IMR-90 (cell line): ENCODE results near the gene IL31RA. TPM values are rescaled to one million over a fixed set of nuclear protein-coding genes. Genes with fewer than 3 reads are reported as not detected.

ENCODE experiments used
- ATAC-seq: fragments of 200-7000 bp; cut with Tn5 transposase; 2 replicates; pipeline ENCODE4 v1.9.1; 2020; ENCODE audit warnings: low read depth, mild to moderate bottlenecking, moderate library complexity
- BruUV-seq: library from RNA; stranded (reverse); fragments of 400-500 nt; replicated peaks from 2 replicates; lab custom pipeline; 2021; lab: Mats Ljungman, UMichigan
- CTCF ChIA-PET: fragments of 300-600 bp; formaldehyde crosslinking; extraction: SDS; loops from one replicate; lab custom pipeline; 2021; ENCODE audit warnings: antibody characterized with exemption; lab: Yijun Ruan, JAX
- POLR2A ChIA-PET: fragments of 300-600 bp; sonication (Branson Sonifier 250); formaldehyde crosslinking; loops from one replicate; lab custom pipeline; 2022; ENCODE audit warnings: antibody characterized with exemption; ENCODE audit not compliant: unreplicated experiment; lab: Charles Lee
- DNase-seq: peaks from one replicate; pipeline ENCODE4 v3.0.0; 2013
- H2AFZ ChIP-seq: replicated peaks from 2 replicates; pipeline ENCODE3; 2013; ENCODE audit warnings: low read length, mild to moderate bottlenecking; ENCODE audit not compliant: poor library complexity
- H2AK5ac ChIP-seq: 2 replicates; pipeline ENCODE4 v1.6.1; 2013; ENCODE audit warnings: low read depth, low read length, inconsistent platforms
- H2AK9ac ChIP-seq: replicated peaks from 2 replicates; pipeline ENCODE3; 2013; ENCODE audit warnings: mild to moderate bottlenecking, low read depth, low read length, moderate library complexity; ENCODE audit not compliant: poor library complexity
- H2BK120ac ChIP-seq: 2 replicates; pipeline ENCODE4 v1.6.1; 2013; ENCODE audit warnings: low read depth, low read length, inconsistent platforms
- H2BK15ac ChIP-seq: 3 replicates; pipeline ENCODE4 v1.6.1; 2013; ENCODE audit warnings: low read depth, low read length, inconsistent platforms
- H2BK20ac ChIP-seq: 2 replicates; pipeline ENCODE4 v1.6.1; 2013; ENCODE audit warnings: low read depth, mild to moderate bottlenecking, inconsistent platforms, low read length, moderate library complexity
- H2BK5ac ChIP-seq: 2 replicates; pipeline ENCODE4 v1.6.1; 2013; ENCODE audit warnings: mild to moderate bottlenecking, low read depth, low read length, inconsistent platforms; ENCODE audit not compliant: poor library complexity, severe bottlenecking
- H3K14ac ChIP-seq: replicated peaks from 2 replicates; pipeline ENCODE4 v1.6.1; 2013; ENCODE audit warnings: low read depth, low read length, inconsistent platforms
- H3K18ac ChIP-seq: 2 replicates; pipeline ENCODE4 v1.6.1; 2013; ENCODE audit warnings: low read depth, low read length, control low read depth
- H3K23ac ChIP-seq: 2 replicates; pipeline ENCODE4 v1.6.1; 2013; ENCODE audit warnings: low read depth, low read length, inconsistent platforms
- H3K27ac ChIP-seq: 2 replicates; pipeline ENCODE4 v1.5.1; 2013; ENCODE audit warnings: mild to moderate bottlenecking, control low read depth, low read length; ENCODE audit not compliant: insufficient read depth
- H3K27me3 ChIP-seq: 2 replicates; pipeline ENCODE4 v1.6.1; 2013; ENCODE audit warnings: low read length; ENCODE audit not compliant: control insufficient read depth, insufficient read depth
- H3K36me3 ChIP-seq: 2 replicates; pipeline ENCODE4 v1.6.1; 2013; ENCODE audit warnings: low read length, mixed read lengths; ENCODE audit not compliant: control insufficient read depth, insufficient read depth
- H3K4ac ChIP-seq: 2 replicates; pipeline ENCODE4 v1.6.1; 2013; ENCODE audit warnings: low read depth, low read length, inconsistent platforms
- H3K4me1 ChIP-seq: 2 replicates; pipeline ENCODE4 v1.6.1; 2013; ENCODE audit warnings: low read length, mixed read lengths; ENCODE audit not compliant: control insufficient read depth, insufficient read depth
- H3K4me2 ChIP-seq: 2 replicates; pipeline ENCODE4 v1.6.1; 2013; ENCODE audit warnings: low read depth, mild to moderate bottlenecking, control low read depth, low read length, moderate library complexity
- H3K4me3 ChIP-seq: 2 replicates; pipeline ENCODE4 v1.5.1; 2013; ENCODE audit warnings: low read depth, mild to moderate bottlenecking, control low read depth, low read length, moderate library complexity; ENCODE audit not compliant: insufficient read depth
- H3K56ac ChIP-seq: 2 replicates; pipeline ENCODE4 v1.6.1; 2013; ENCODE audit warnings: low read length, inconsistent platforms; ENCODE audit not compliant: insufficient read depth; ENCODE audit errors: extremely low read depth
- H3K79me1 ChIP-seq, 2 experiments: 2 replicates each; pipeline ENCODE4 v1.6.1; 2013; ENCODE audit warnings: low read length in 2 of 2, inconsistent platforms in 1 of 2, low read depth in 1 of 2
- H3K9ac ChIP-seq: 2 replicates; pipeline ENCODE4 v1.6.1; 2013; ENCODE audit warnings: low read depth, low read length, control low read depth
- H3K9me1 ChIP-seq: 2 replicates; pipeline ENCODE4 v1.6.1; 2013; ENCODE audit warnings: low read length, inconsistent platforms; ENCODE audit not compliant: insufficient read depth
- H3K9me3 ChIP-seq: 2 replicates; pipeline ENCODE4 v1.6.1; 2013; ENCODE audit warnings: low read length; ENCODE audit not compliant: control insufficient read depth, insufficient read depth
- H4K20me1 ChIP-seq: 2 replicates; pipeline ENCODE4 v1.6.1; 2013; ENCODE audit warnings: low read length, inconsistent platforms; ENCODE audit not compliant: insufficient read depth
- H4K5ac ChIP-seq: 2 replicates; pipeline ENCODE4 v1.6.1; 2013; ENCODE audit warnings: mild to moderate bottlenecking, low read depth, low read length, control low read depth
- H4K8ac ChIP-seq, 2 experiments: 2 replicates each; pipeline ENCODE4 v1.6.1; 2013; ENCODE audit warnings: low read depth in 2 of 2, low read length in 2 of 2, control low read depth in 1 of 2, inconsistent platforms in 1 of 2
- H4K91ac ChIP-seq: 2 replicates; pipeline ENCODE4 v1.6.1; 2013; ENCODE audit warnings: low read depth, low read length, inconsistent platforms; ENCODE audit not compliant: insufficient read depth
- BHLHE40 ChIP-seq: fragments of 150-350 bp; IDR thresholded peaks from 2 replicates; pipeline ENCODE4 v1.6.1; 2016; ENCODE audit warnings: mild to moderate bottlenecking, low read depth, low read length
- CEBPB ChIP-seq: IDR thresholded peaks from 2 replicates; pipeline ENCODE4 v1.6.1; 2012; ENCODE audit warnings: low read depth, low read length, improper control_type of control experiment
- WGBS, 2 experiments: methylation state at CpG; one replicate each; pipeline versions ENCODE4 v1.1.5 to v1.1.7; 2013; ENCODE audit warnings: missing lambda C conversion rate in 2 of 2; ENCODE audit not compliant: insufficient read length in 1 of 2; ENCODE audit errors: extremely low coverage in 2 of 2; 5-methylcytosine and 5-hydroxymethylcytosine counted together
- dilution Hi-C: fragments of 300-500 bp; cut with HindIII; formaldehyde crosslinking; loops from one replicate; pipeline ENCODE4 v1.14.3; 2018; ENCODE audit warnings: low sequenced_read_pairs; ENCODE audit not compliant: unreplicated experiment
- in situ Hi-C: fragments of 300-500 bp; cut with MboI; formaldehyde crosslinking; loops from 3 replicates; pipeline ENCODE4 v1.14.3; 2019; ENCODE audit warnings: low sequenced_read_pairs, inconsistent platforms, mixed read lengths
- intact Hi-C: fragments of 100-400 bp; cut with micrococcal nuclease; formaldehyde crosslinking; loops from 2 replicates; pipeline ENCODE4 v1.10.0; 2022
- polyA plus RNA-seq, 3 experiments: library from polyadenylated mRNA; depleted of rRNA; stranded (reverse); fragments of >200 nt; gene quantifications; 2 replicates each; pipeline ENCODE4 v1.2.3, GENCODE V29; 2012; ENCODE audit warnings: low replicate concordance in 1 of 3
- total RNA-seq: library from RNA; depleted of rRNA; stranded (reverse); fragments of >200 nt; gene quantifications from 2 replicates; pipeline ENCODE4 v1.2.3, GENCODE V29; 2012

The IL31RA gene
- total and polyA plus RNA-seq, 2 of the 4 experiments (the other 2 are of a cell fraction): 0.39 to 0.90 TPM

DNA sequence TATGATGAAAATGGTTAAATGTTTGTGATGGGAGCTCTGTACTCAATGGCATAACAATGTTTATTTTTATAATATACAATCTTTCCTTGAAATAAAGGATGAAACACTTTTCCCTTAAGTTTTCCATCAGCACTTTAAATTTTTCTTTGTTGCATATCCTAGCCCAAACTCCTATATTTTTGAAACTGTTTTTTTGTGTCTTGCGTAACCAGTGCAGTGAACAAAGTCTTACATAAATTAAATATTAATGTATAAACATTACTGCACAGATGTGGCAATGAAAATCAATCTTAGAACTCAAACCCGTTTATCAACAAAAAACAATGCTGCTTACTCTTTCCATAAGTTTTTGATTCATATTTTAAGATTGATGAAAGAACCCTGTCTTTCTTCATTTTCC lies 34.1 kb upstream of the IL31RA start:
- no peak overlapping the region for H2AFZ ChIP-seq
- no peaks in the 10 kb centered on the region for H3K9me1 ChIP-seq
- dilution Hi-C loops (no loop called here), in situ Hi-C loops (no loop called here), intact Hi-C loops (no loop called here)
- H3K14ac ChIP-seq: no peak overlapping the region
- no peaks in the 10 kb centered on the region for H3K79me1 ChIP-seq
- no peak overlapping the region for H2AK5ac ChIP-seq
- WGBS, 2 experiments: no CpG with 5 or more reads among the region's 2 CpGs
- H3K9ac ChIP-seq: no peak overlapping the region
- no peak overlapping the region for H2BK120ac ChIP-seq
- no peak overlapping the region; the same call in 1 of the 2 replicates for H3K4me2 ChIP-seq
- H3K36me3 ChIP-seq: no peaks in the 10 kb centered on the region
- H4K20me1 ChIP-seq: no peaks in the 10 kb centered on the region
- H3K27ac ChIP-seq: peak overlapping the region; percentile 44; the same call in 1 of the 2 replicates
- H4K91ac ChIP-seq: no peak overlapping the region
- no peak overlapping the region for H2BK15ac ChIP-seq
- H2BK20ac ChIP-seq: no peak overlapping the region
- peaks cover 15% of the 10 kb centered on the region for H3K27me3 ChIP-seq
- CTCF ChIA-PET: no interaction called here
- H3K9me3 ChIP-seq: no peaks in the 10 kb centered on the region
- no peak for ATAC-seq
- TF ChIP-seq CEBPB (peak; percentile 84), BHLHE40 (no peak)
- H3K23ac ChIP-seq: no peak overlapping the region
- H3K18ac ChIP-seq: no peak overlapping the region; the same call in 1 of the 2 replicates
- no peak overlapping the region for H4K8ac ChIP-seq
- no peak overlapping the region for H2BK5ac ChIP-seq
- POLR2A ChIA-PET: no interaction called here
- peak; percentile 20 for DNase-seq
- H4K5ac ChIP-seq: no peak overlapping the region
- peaks cover 3% of the 10 kb centered on the region; the same call in 1 of the 2 replicates for H3K4me1 ChIP-seq
- BruUV-seq: no TSS peak
- no peak overlapping the region for H3K56ac ChIP-seq
- no peak overlapping the region for H3K4ac ChIP-seq
- H3K4me3 ChIP-seq: no peak overlapping the region
- H2AK9ac ChIP-seq: no peak overlapping the region
